WTC11 (cell line): Measurements from ENCODE around the gene GPR157.

Experiments used
- CBFB ChIP-seq: sonication (generic); formaldehyde crosslinking; IDR thresholded peaks from 2 replicates; pipeline ENCODE4 v1.8.1; 2022; ENCODE audit warnings: mild to moderate bottlenecking, low read depth, missing genetic modification reagents
- ELF4 ChIP-seq: sonication (generic); formaldehyde crosslinking; IDR thresholded peaks from 2 replicates; pipeline ENCODE4 v1.8.1; 2022; ENCODE audit warnings: low read depth, mild to moderate bottlenecking, moderate library complexity, missing genetic modification reagents
- MLX ChIP-seq: sonication (generic); formaldehyde crosslinking; IDR thresholded peaks from 2 replicates; pipeline ENCODE4 v1.8.1; 2023; ENCODE audit warnings: mild to moderate bottlenecking, missing genetic modification reagents, moderate library complexity
- SP1 ChIP-seq: sonication (generic); formaldehyde crosslinking; conservative IDR thresholded peaks from 2 replicates; pipeline ENCODE4 v1.8.1; 2022; ENCODE audit warnings: missing genetic modification reagents
- STAT6 ChIP-seq: sonication (generic); formaldehyde crosslinking; conservative IDR thresholded peaks from 2 replicates; pipeline ENCODE4 v1.8.1; 2023; ENCODE audit warnings: mild to moderate bottlenecking, low read depth, missing genetic modification reagents, moderate library complexity
- TF ChIP-seq, protein P1 (sequence below): fragments of 200-600 bp; IDR thresholded peaks from 2 replicates; pipeline ENCODE4 v1.8.0; 2022; ENCODE audit warnings: antibody characterized with exemption
- TF ChIP-seq, protein P2 (sequence below): sonication (generic); formaldehyde crosslinking; IDR thresholded peaks from 2 replicates; pipeline ENCODE4 v1.8.1; 2023; ENCODE audit warnings: mild to moderate bottlenecking, missing genetic modification reagents, moderate library complexity

GRCh38 chr1:9128520-9129265 is at the start of gene GPR157:
- TF ChIP-seq, protein P1, sequence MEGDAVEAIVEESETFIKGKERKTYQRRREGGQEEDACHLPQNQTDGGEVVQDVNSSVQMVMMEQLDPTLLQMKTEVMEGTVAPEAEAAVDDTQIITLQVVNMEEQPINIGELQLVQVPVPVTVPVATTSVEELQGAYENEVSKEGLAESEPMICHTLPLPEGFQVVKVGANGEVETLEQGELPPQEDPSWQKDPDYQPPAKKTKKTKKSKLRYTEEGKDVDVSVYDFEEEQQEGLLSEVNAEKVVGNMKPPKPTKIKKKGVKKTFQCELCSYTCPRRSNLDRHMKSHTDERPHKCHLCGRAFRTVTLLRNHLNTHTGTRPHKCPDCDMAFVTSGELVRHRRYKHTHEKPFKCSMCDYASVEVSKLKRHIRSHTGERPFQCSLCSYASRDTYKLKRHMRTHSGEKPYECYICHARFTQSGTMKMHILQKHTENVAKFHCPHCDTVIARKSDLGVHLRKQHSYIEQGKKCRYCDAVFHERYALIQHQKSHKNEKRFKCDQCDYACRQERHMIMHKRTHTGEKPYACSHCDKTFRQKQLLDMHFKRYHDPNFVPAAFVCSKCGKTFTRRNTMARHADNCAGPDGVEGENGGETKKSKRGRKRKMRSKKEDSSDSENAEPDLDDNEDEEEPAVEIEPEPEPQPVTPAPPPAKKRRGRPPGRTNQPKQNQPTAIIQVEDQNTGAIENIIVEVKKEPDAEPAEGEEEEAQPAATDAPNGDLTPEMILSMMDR = no peak
- TF ChIP-seq MLX (CRISPR knock-in tag) = no peak
- TF ChIP-seq, protein P2, sequence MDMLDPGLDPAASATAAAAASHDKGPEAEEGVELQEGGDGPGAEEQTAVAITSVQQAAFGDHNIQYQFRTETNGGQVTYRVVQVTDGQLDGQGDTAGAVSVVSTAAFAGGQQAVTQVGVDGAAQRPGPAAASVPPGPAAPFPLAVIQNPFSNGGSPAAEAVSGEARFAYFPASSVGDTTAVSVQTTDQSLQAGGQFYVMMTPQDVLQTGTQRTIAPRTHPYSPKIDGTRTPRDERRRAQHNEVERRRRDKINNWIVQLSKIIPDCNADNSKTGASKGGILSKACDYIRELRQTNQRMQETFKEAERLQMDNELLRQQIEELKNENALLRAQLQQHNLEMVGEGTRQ = no peak
- no peak for TF ChIP-seq SP1 (CRISPR knock-in tag)
- TF ChIP-seq CBFB (CRISPR knock-in tag) = no peak
- no peak for TF ChIP-seq STAT6 (CRISPR knock-in tag)
- no peak for TF ChIP-seq ELF4
